Measurements from ENCODE around the gene CALCOCO2.

CALCOCO2 gene

DNA sequence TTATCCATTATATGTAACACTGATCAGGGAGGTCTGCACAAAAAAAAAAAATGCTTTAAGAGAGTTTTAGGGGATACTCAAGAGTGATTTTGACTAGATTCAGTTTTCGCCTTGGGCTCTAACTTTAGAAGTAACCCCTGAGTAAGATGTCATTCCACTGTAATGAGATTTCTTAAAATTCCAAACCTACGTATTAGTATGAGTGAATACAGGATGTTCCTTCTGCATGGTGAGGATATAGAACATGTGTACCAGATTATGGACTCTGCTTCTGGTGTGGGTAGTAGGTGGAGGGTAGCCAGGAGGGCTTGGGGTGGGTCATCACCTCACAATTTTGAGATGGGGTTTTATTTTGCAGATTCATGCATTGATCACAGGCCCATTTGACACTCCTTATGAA lies 81.6 kb downstream of the CALCOCO2 start:
- in situ Hi-C loops (cut with MboI; ENCODE audit: low sequenced_read_pairs), result no loop called here
